Loucy (cell line): ENCODE data around the gene OR5B3.
"Not testable (repeated sequence)": the region's sequence is repeated elsewhere in the genome, so short reads cannot be mapped to it uniquely, and the experiment has no call there.

Experiments
- CTCF ChIP-seq: fragments of 200-600 bp; sonication (generic); conservative IDR thresholded peaks from 2 replicates; pipeline ENCODE4 v1.5.1; 2014; ENCODE audit warnings: mild to moderate bottlenecking, antibody characterized with exemption, low read length
- EZH2phosphoT487 ChIP-seq: fragments of 200-600 bp; IDR thresholded peaks from 2 replicates; pipeline ENCODE4 v1.6.1; 2018; ENCODE audit warnings: antibody characterized with exemption, mild to moderate bottlenecking, moderate library complexity, borderline replicate concordance

DNA sequence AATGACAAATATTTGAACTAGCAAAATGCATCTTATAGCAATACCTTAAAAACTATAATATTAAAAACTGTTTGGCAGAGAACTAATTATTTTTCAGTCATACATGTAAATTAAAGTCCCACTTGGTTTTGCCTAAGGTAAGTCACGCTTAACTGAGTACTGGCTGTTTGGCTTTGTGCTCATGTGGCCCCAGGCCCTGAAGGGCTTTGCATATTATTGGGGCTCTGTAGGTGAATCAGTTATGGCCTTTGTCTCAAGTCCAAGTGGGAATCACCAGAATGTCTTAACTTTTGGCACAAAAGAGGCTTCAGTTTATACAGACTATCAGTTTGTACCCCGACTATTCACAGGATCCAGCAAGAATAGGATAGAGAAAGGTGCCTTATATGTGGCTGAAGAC, 7.1 kb downstream of the OR5B3 start:
- TF ChIP-seq CTCF, EZH2phosphoT487: not testable (repeated sequence)
